ENCODE data around the gene CRYGC. TPM values are rescaled to one million over a fixed set of nuclear protein-coding genes. Genes with fewer than 3 reads are reported as not detected.
A peak's percentile ranks its signal among the peaks of the same experiment; 100 is the strongest.
"Not testable (repeated sequence)": the region's sequence is repeated elsewhere in the genome, so short reads cannot be mapped to it uniquely, and the experiment has no call there.

Gene CRYGC
- total and polyA plus RNA-seq, 8 donors = not detected

GRCh38 chr2:208139447-208139846 lies 9.8 kb upstream of the CRYGC start:
- intact Hi-C loops (cut with DNase I) = no loop called here
- Histone ChIP-seq H3K27ac (no peak overlapping the region), H3K4me3 (no peak overlapping the region), H3K4me1 (peaks cover 0 to 4% (median 0%) of the 10 kb centered on the region in 3 donors), H3K9me3 (no peaks in the 10 kb centered on the region), H3K27me3 (no peaks in the 10 kb centered on the region), H3K36me3 (no peaks in the 10 kb centered on the region)
- FAIRE-seq (no peak), ATAC-seq (no peak), DNase-seq (no peak)
- 89% methylated on average over 18 of the region's 18 CpGs for WGBS, 2 donors
- TF ChIP-seq, protein P1, sequence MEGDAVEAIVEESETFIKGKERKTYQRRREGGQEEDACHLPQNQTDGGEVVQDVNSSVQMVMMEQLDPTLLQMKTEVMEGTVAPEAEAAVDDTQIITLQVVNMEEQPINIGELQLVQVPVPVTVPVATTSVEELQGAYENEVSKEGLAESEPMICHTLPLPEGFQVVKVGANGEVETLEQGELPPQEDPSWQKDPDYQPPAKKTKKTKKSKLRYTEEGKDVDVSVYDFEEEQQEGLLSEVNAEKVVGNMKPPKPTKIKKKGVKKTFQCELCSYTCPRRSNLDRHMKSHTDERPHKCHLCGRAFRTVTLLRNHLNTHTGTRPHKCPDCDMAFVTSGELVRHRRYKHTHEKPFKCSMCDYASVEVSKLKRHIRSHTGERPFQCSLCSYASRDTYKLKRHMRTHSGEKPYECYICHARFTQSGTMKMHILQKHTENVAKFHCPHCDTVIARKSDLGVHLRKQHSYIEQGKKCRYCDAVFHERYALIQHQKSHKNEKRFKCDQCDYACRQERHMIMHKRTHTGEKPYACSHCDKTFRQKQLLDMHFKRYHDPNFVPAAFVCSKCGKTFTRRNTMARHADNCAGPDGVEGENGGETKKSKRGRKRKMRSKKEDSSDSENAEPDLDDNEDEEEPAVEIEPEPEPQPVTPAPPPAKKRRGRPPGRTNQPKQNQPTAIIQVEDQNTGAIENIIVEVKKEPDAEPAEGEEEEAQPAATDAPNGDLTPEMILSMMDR (IDR thresholded peaks at IDR 0.05) = no peak

DNA sequence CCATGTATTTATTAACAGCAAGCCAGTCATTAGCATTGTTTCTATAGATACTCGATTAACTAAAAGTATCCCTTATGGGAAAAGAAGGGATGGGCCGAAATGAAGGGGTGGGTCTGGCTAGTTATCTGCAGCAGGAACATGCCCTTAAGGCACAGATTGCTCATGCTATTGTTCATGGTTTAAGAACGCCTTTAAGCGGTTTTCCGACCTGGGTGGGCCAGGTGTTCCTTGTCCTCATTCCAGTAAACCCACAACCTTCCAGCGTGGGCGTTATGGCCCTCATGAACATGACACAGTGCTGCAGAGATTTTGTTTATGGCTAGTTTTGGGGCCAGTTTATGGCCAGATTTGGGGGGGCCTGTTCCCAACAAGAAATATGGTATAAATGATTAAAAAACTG lies 8.7 kb upstream of the CRYGC start:
- 94 to 95% methylated on average over 7 of the region's 7 CpGs for WGBS, 2 donors
- H3K27me3 ChIP-seq; H3K36me3 ChIP-seq; H3K4me1 ChIP-seq; intact Hi-C loops (cut with DNase I); H3K27ac ChIP-seq; H3K9me3 ChIP-seq; FAIRE-seq; DNase-seq; ATAC-seq; H3K4me3 ChIP-seq: not testable (repeated sequence)

DNA sequence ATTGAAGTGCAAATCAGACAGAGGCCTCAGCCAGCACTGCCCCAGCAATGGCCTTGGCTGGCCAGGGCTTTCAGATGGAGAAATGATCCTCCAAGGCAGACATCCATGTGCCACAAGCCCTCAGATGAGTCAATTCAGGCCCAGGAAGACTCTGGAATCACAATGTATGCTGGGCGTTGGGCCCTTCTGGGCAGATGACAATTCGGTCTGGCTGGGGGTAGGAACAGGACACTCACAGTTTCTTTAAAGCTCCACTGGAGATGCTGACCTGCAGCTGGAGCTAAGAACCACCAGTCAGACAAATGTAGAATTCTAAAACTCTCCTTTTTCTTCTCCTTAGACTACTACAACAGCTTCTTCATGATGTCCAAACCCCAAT lies 7.1 kb upstream of the CRYGC start:
- Histone ChIP-seq H3K4me3 (no peak overlapping the region), H3K27ac (no peak overlapping the region), H3K27me3 (no peaks in the 10 kb centered on the region), H3K4me1 (peaks cover 0 to 4% (median 0%) of the 10 kb centered on the region in 3 donors), H3K36me3 (no peaks in the 10 kb centered on the region), H3K9me3 (no peaks in the 10 kb centered on the region)
- TF ChIP-seq, protein P1 (IDR thresholded peaks at IDR 0.05) = no peak
- FAIRE-seq (no peak), ATAC-seq (no peak), DNase-seq (no peak)
- intact Hi-C loops (cut with DNase I) = no loop called here
- WGBS, 2 donors = 89 to 100% methylated on average over 2 of the region's 2 CpGs

GRCh38 chr2:208135794-208136715 lies 6.4 kb upstream of the CRYGC start:
- Histone ChIP-seq H3K9me3 (no peaks in the 10 kb centered on the region), H3K4me1 (peaks cover 0 to 4% (median 0%) of the 10 kb centered on the region in 3 donors), H3K27ac (no peak overlapping the region), H3K36me3 (no peaks in the 10 kb centered on the region), H3K4me3 (no peak overlapping the region), H3K27me3 (no peaks in the 10 kb centered on the region)
- TF ChIP-seq, protein P1 (IDR thresholded peaks at IDR 0.05) = no peak
- DNase-seq = no peak
- FAIRE-seq = no peak
- intact Hi-C loops (cut with DNase I) = no loop called here
- ATAC-seq = peak; percentile 50 to 90 (median 82)
- 60 to 62% methylated on average over 11 of the region's 11 CpGs for WGBS, 2 donors

- no peak for FAIRE-seq
- 46 to 55% methylated on average over 7 to 8 of the region's 8 CpGs for WGBS, 2 donors
- intact Hi-C loops (cut with DNase I) = no loop called here
- TF ChIP-seq, protein P1 (IDR thresholded peaks at IDR 0.05) = no peak
- no peak for DNase-seq
- H3K4me3 ChIP-seq = no peak overlapping the region
- no peaks in the 10 kb centered on the region for H3K27me3 ChIP-seq
- H3K9me3 ChIP-seq = no peaks in the 10 kb centered on the region
- ATAC-seq = no peak
- peaks cover under 1 to 4% (median 2%) of the 10 kb centered on the region in 3 donors for H3K4me1 ChIP-seq
- no peak overlapping the region for H3K27ac ChIP-seq
- H3K36me3 ChIP-seq = no peaks in the 10 kb centered on the region
Measured at GRCh38 chr2:208134928-208135586, 5.4 kb upstream of the CRYGC start.
